GM19099 (cell line): Measurements from ENCODE around the gene ZSCAN1.

Experiments used
- POLR2A ChIP-seq: IDR thresholded peaks from 3 replicates; pipeline ENCODE4 v1.6.1; 2011; ENCODE audit warnings: low read depth; ENCODE audit not compliant: insufficient read length; ENCODE audit errors: extremely low read depth

The ZSCAN1 gene

GRCh38 chr19:58089846-58090245 lies 56.0 kb downstream of the ZSCAN1 start:
- TF ChIP-seq POLR2A: no peak

GRCh38 chr19:58091251-58091995 lies 57.6 kb downstream of the ZSCAN1 start:
- no peak for TF ChIP-seq POLR2A

GRCh38 chr19:58093071-58093470 lies 59.2 kb downstream of the ZSCAN1 start:
- no peak for TF ChIP-seq POLR2A

- TF ChIP-seq POLR2A: no peak
Observed at GRCh38 chr19:58095328-58095727, 61.5 kb downstream of the ZSCAN1 start.

- no peak for TF ChIP-seq POLR2A
Observed at GRCh38 chr19:58096884-58097283, 63.1 kb downstream of the ZSCAN1 start.

- no peak for TF ChIP-seq POLR2A
Observed at GRCh38 chr19:58097349-58097748, 63.5 kb downstream of the ZSCAN1 start.

- no peak for TF ChIP-seq POLR2A
Observed at GRCh38 chr19:58097781-58098681, 64.2 kb downstream of the ZSCAN1 start, which contains the start of gene ZSCAN18. Gene ZSCAN18 (minus strand): TSS chr19:58098231. CDS start chr19:58090267, 7,964 bp downstream.

GRCh38 chr19:58098682-58098998 lies 64.8 kb downstream of the ZSCAN1 start:
- TF ChIP-seq POLR2A: no peak
